Panc1 (cell line): ENCODE results near the gene TMEM154. TPM values are rescaled to one million over a fixed set of nuclear protein-coding genes. Genes with fewer than 3 reads are reported as not detected.

Experiments used
- ATAC-seq: fragments of 200-7000 bp; cut with Tn5 transposase; 2 replicates; pipeline ENCODE4 v1.9.1; 2020; ENCODE audit warnings: mild to moderate bottlenecking, moderate library complexity
- BruUV-seq: library from RNA; stranded (reverse); fragments of 400-500 nt; replicated peaks from 2 replicates; lab custom pipeline; 2021; lab: Mats Ljungman, UMichigan
- CTCF ChIA-PET: fragments of 300-600 bp; sonication (Branson Sonifier 250); formaldehyde crosslinking; loops from one replicate; lab custom pipeline; 2022; ENCODE audit warnings: antibody characterized with exemption; lab: Charles Lee
- POLR2A ChIA-PET: fragments of 300-600 bp; sonication (Branson Sonifier 250); formaldehyde crosslinking; loops from one replicate; lab custom pipeline; 2022; ENCODE audit warnings: antibody characterized with exemption; lab: Charles Lee
- DNase-seq: peaks from one replicate; pipeline ENCODE4 v3.0.0-alpha.2; 2010; ENCODE audit warnings: low read depth, low spot score
- H3K27ac ChIP-seq: 2 replicates; pipeline ENCODE4 v1.5.1; 2011; ENCODE audit warnings: mild to moderate bottlenecking, low read length, inconsistent platforms
- H3K27me3 ChIP-seq: fragments of 200-500 bp; sonication (Bioruptor generic); 2 replicates; pipeline ENCODE4 v1.6.0; 2014; ENCODE audit warnings: low read length, inconsistent platforms; ENCODE audit not compliant: control insufficient read depth, insufficient read depth
- H3K36me3 ChIP-seq: fragments of 200-500 bp; sonication (Bioruptor generic); 2 replicates; pipeline ENCODE4 v1.5.1; 2014; ENCODE audit warnings: inconsistent platforms, mild to moderate bottlenecking, low read length, moderate library complexity; ENCODE audit not compliant: control insufficient read depth, insufficient read depth
- H3K4me1 ChIP-seq: 2 replicates; pipeline ENCODE4 v1.5.1; 2011; ENCODE audit warnings: inconsistent platforms, mild to moderate bottlenecking, low read length, moderate library complexity; ENCODE audit not compliant: control insufficient read depth, insufficient read depth
- H3K4me3 ChIP-seq, 2 experiments: 2 replicates each; pipeline ENCODE4 v1.5.1; 2011 to 2012; ENCODE audit warnings: low read depth in 2 of 2, low read length in 2 of 2, mild to moderate bottlenecking in 2 of 2, inconsistent platforms in 1 of 2, moderate library complexity in 1 of 2
- H3K9me3 ChIP-seq: fragments of 200-500 bp; sonication (Bioruptor generic); 2 replicates; pipeline ENCODE4 v1.5.1; 2014; ENCODE audit warnings: low read depth, mild to moderate bottlenecking, inconsistent platforms, low read length, moderate library complexity; ENCODE audit not compliant: control insufficient read depth, insufficient read depth
- POLR2AphosphoS5 ChIP-seq: IDR thresholded peaks from 2 replicates; pipeline ENCODE4 v1.6.1; 2012; ENCODE audit warnings: mild to moderate bottlenecking, low read depth, low read length, moderate library complexity
- SIN3A ChIP-seq: IDR thresholded peaks from 2 replicates; pipeline ENCODE4 v1.6.1; 2012; ENCODE audit warnings: low read depth, mild to moderate bottlenecking, low read length, moderate library complexity, borderline replicate concordance; ENCODE audit not compliant: insufficient read depth
- TCF7L2 ChIP-seq: IDR thresholded peaks from 2 replicates; pipeline ENCODE4 v1.6.1; 2011; ENCODE audit warnings: mild to moderate bottlenecking, low read depth, low read length, inconsistent platforms
- in situ Hi-C: cut with HindIII; loops from 2 replicates; pipeline ENCODE4 v1.10.0; 2016; ENCODE audit warnings: low sequenced_read_pairs, low pct_unique_long_range_greater_than_20kb
- intact Hi-C: fragments of 100-400 bp; cut with micrococcal nuclease; formaldehyde crosslinking; loops from one replicate; pipeline ENCODE4 v1.10.0; 2022; ENCODE audit not compliant: unreplicated experiment
- total RNA-seq: library from RNA; stranded (reverse); gene quantifications from one replicate; pipeline ENCODE4 v1.2.1, GENCODE V29; 2021; ENCODE audit not compliant: unreplicated experiment
- TF ChIP-seq, protein P1 (sequence below): fragments of 450-650 bp; IDR thresholded peaks from 2 replicates; pipeline ENCODE4 v1.5.1; 2017; ENCODE audit warnings: mild to moderate bottlenecking
- TF ChIP-seq, protein P2 (sequence below), 2 experiments: IDR thresholded peaks; 2 replicates each; pipeline ENCODE4 v1.6.1; 2011 to 2012; ENCODE audit warnings: low read depth in 2 of 2, control low read depth in 1 of 2, low read length in 1 of 2, mild to moderate bottlenecking in 1 of 2, moderate library complexity in 1 of 2; ENCODE audit not compliant: insufficient read depth in 1 of 2

The TMEM154 gene
- total RNA-seq, 1 experiment from 2014 or later = 0.15 TPM

DNA sequence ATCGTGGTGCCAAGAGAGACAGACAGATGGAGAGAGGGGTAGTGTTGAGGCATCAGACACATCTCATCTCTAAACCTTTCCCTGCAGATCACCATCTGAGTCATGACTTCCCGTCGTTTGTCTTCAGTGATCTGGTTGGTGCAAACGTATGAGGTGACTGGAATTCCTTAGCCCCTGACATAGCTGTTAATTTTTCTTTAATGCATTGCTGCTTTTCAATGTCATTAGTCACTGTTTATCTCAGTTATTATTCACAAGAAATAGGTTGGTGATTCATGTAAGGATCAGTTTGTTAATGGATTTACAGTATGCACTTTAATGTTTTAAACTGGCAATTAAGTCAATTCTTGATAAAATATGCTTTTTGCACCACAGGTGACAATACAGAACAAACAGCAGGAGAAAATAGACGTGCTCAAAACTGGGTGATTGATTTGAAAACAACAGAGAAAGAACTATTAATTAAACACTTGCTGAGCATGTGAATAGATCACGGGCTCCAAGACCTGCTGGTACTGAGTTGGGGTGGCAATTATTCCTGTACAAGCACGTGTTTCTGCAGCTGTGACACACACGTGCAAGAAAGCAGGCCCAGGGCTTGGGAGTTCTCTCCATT, 1.3 kb upstream of the TMEM154 start:
- in situ Hi-C loops = no loop called here
- no peaks in the 10 kb centered on the region for H3K9me3 ChIP-seq
- H3K27ac ChIP-seq = no peak overlapping the region
- CTCF ChIA-PET = interaction anchor here (0.6 kb wide), 2 partner anchors 28 to 48 kb away, joined by 3 to 4 read pairs; no protein-coding TSS in a partner anchor
- DNase-seq (no peak), ATAC-seq (no peak)
- intact Hi-C loops = no loop called here
- POLR2A ChIA-PET = interaction anchor here (0.6 kb wide), 1 partner anchor 1226 kb away, joined by 4 read pairs; no protein-coding TSS in a partner anchor
- H3K27me3 ChIP-seq = peaks cover 4% of the 10 kb centered on the region; the same call in 1 of the 2 replicates
- H3K36me3 ChIP-seq = no peaks in the 10 kb centered on the region
- TF ChIP-seq SIN3A (no peak), TCF7L2 (no peak), POLR2AphosphoS5 (no peak)
- TF ChIP-seq, protein P1, sequence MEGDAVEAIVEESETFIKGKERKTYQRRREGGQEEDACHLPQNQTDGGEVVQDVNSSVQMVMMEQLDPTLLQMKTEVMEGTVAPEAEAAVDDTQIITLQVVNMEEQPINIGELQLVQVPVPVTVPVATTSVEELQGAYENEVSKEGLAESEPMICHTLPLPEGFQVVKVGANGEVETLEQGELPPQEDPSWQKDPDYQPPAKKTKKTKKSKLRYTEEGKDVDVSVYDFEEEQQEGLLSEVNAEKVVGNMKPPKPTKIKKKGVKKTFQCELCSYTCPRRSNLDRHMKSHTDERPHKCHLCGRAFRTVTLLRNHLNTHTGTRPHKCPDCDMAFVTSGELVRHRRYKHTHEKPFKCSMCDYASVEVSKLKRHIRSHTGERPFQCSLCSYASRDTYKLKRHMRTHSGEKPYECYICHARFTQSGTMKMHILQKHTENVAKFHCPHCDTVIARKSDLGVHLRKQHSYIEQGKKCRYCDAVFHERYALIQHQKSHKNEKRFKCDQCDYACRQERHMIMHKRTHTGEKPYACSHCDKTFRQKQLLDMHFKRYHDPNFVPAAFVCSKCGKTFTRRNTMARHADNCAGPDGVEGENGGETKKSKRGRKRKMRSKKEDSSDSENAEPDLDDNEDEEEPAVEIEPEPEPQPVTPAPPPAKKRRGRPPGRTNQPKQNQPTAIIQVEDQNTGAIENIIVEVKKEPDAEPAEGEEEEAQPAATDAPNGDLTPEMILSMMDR = no peak
- TF ChIP-seq, protein P2, sequence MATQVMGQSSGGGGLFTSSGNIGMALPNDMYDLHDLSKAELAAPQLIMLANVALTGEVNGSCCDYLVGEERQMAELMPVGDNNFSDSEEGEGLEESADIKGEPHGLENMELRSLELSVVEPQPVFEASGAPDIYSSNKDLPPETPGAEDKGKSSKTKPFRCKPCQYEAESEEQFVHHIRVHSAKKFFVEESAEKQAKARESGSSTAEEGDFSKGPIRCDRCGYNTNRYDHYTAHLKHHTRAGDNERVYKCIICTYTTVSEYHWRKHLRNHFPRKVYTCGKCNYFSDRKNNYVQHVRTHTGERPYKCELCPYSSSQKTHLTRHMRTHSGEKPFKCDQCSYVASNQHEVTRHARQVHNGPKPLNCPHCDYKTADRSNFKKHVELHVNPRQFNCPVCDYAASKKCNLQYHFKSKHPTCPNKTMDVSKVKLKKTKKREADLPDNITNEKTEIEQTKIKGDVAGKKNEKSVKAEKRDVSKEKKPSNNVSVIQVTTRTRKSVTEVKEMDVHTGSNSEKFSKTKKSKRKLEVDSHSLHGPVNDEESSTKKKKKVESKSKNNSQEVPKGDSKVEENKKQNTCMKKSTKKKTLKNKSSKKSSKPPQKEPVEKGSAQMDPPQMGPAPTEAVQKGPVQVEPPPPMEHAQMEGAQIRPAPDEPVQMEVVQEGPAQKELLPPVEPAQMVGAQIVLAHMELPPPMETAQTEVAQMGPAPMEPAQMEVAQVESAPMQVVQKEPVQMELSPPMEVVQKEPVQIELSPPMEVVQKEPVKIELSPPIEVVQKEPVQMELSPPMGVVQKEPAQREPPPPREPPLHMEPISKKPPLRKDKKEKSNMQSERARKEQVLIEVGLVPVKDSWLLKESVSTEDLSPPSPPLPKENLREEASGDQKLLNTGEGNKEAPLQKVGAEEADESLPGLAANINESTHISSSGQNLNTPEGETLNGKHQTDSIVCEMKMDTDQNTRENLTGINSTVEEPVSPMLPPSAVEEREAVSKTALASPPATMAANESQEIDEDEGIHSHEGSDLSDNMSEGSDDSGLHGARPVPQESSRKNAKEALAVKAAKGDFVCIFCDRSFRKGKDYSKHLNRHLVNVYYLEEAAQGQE (IDR thresholded peaks at IDR 0.05; ENCODE audit: insufficient read depth in 1 of 2, low read depth in 2 of 2, low read length in 1 of 2) = no peak
- no peak overlapping the region for H3K4me3 ChIP-seq
- BruUV-seq = no TSS peak
- H3K4me1 ChIP-seq = no peaks in the 10 kb centered on the region; the same call in 1 of the 2 replicates

DNA sequence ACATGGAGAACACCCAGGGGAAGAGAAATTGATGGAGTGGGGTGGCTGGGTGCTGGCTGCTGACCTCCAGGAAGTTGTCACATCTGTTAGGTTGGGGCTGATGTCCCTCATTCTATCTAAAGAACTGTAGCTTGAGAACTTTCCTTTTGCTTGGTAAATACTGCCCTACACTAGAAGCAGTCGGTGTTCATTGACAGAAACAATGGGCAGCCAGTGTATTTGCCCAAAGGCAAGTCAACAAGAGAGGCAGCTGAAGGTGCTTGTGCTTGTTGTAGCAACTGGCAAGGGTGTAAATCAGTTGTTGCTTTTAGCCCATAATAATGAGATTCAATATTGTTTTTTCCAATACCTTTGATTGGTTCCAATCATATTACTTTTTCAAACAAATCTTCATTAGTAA, 956 bp downstream of the TMEM154 start:
- in situ Hi-C loops (no loop called here), intact Hi-C loops (no loop called here)
- TF ChIP-seq TCF7L2 (no peak), POLR2AphosphoS5 (no peak), SIN3A (no peak)
- TF ChIP-seq, protein P2 (IDR thresholded peaks at IDR 0.05; ENCODE audit: insufficient read depth in 1 of 2, low read depth in 2 of 2, low read length in 1 of 2) = no peak
- TF ChIP-seq, protein P1 = no peak
- ATAC-seq = no peak
- Histone ChIP-seq H3K27ac (no peak overlapping the region), H3K4me1 (no peaks in the 10 kb centered on the region; the same call in 1 of the 2 replicates), H3K4me3 (no peak overlapping the region), H3K27me3 (peaks cover 4% of the 10 kb centered on the region; the same call in 1 of the 2 replicates), H3K9me3 (no peaks in the 10 kb centered on the region), H3K36me3 (no peaks in the 10 kb centered on the region)
- ChIA-PET POLR2A (no interaction called here), CTCF (no interaction called here)
- no peak for DNase-seq
- no TSS peak for BruUV-seq
